Fibroblast of the aortic adventitia (primary cell): ENCODE measurements around the gene CPED1. TPM values are rescaled to one million over a fixed set of nuclear protein-coding genes. Genes with fewer than 3 reads are reported as not detected.
A peak's percentile ranks its signal among the peaks of the same experiment; 100 is the strongest.

Source experiments
- DNase-seq: peaks from one replicate; pipeline ENCODE4 v3.0.0-alpha.2; 2010; ENCODE audit warnings: low read depth
- H3K4me3 ChIP-seq: 2 replicates; pipeline ENCODE4 v1.5.1; 2011; ENCODE audit warnings: low read depth, mild to moderate bottlenecking, control low read depth, low read length, moderate library complexity
- CTCF ChIP-seq: IDR thresholded peaks from 2 replicates; pipeline ENCODE4 v1.5.1; 2011; ENCODE audit warnings: mild to moderate bottlenecking, low read length, control low read depth, inconsistent platforms; ENCODE audit not compliant: insufficient read depth
- total RNA-seq: library from RNA; depleted of rRNA; stranded (reverse); fragments of >200 nt; gene quantifications from 2 replicates; pipeline ENCODE4 v1.2.3, GENCODE V29; 2012; ENCODE audit warnings: low replicate concordance

The CPED1 gene
- total RNA-seq, 1 donor: 119 TPM

GRCh38 chr7:121328508-121329190 is 340.1 kb downstream of the CPED1 start, which contains the start of gene WNT16:
WNT16 (plus strand) TSS chr7:121329000; CDS start chr7:121329293, 293 bp downstream.
- DNase-seq: no peak
- TF ChIP-seq CTCF: no peak
- peak within 1 kb of the TSS; percentile 63 for H3K4me3 ChIP-seq

- H3K4me3 ChIP-seq: peak overlapping the region; percentile 63
- DNase-seq: no peak
- no peak for TF ChIP-seq CTCF
These were observed 340.9 kb downstream of the CPED1 start for GRCh38 chr7:121329191-121330052.

DNA sequence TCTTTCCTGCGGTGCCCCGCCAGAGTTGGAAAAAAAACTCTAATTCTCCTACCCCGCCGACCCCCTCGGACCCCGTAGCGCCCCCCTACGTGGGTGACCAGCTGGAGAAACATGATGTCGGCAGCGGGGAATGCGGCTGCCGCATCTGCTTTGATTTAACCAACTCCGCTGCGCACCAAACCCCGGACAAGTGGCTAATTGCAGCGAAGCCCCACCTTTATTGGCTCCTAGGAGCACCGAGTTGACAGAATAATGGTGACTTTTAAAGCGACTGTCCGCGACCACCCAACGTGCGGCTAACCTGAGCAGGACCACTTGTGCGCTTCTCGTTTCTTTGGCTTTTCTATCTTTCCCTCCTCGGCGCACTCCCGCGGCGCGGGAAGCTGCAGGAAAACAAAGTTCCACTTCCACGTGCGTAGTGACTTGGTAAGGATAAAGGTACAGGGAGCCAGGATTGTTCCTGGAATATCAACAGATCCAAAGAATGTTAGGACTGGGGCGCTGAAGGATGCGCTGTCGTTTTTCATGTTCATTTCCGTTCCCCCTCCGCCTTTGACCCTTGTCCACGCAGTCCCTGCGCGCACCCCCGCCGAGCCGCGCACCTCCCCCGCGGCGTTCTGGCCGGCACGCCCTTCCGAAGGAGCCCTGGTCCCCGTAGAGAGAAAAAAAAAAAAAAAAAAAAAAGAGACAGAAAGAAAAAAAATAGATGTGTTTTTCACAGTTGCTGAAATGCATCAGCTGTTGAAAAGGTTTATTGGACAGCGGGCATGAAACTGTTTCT is 341.7 kb downstream of the CPED1 start:
- DNase-seq: no peak
- H3K4me3 ChIP-seq: peak overlapping the region; percentile 63
- no peak for TF ChIP-seq CTCF

GRCh38 chr7:121331048-121331447 is 342.5 kb downstream of the CPED1 start:
- no peak overlapping the region for H3K4me3 ChIP-seq
- TF ChIP-seq CTCF: no peak

GRCh38 chr7:121331574-121331973 is 343.1 kb downstream of the CPED1 start:
- no peak for TF ChIP-seq CTCF
- DNase-seq: no peak

More at GRCh38 chr7:121331048-121331447, 342.5 kb downstream of the CPED1 start:
- DNase-seq: no peak

DNA sequence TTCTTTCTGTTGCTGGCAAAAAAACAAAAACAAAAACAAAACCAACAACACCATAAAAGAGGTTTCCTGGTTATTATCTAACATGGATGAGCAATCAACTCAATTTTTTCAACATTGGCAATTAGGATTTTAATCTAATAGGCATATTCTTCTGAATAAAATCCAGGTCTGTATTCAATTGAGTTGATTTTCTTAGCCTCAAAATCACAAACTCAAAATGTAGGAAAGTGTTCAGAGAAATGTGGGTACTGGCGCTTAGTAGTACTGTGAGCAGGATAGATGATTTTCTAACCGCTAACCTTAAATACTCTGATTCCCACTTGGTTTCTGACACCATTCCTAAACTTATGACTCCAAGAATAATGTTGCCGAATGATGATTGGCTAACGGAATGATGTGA is 345.9 kb downstream of the CPED1 start:
- H3K4me3 ChIP-seq: no peak overlapping the region
- DNase-seq: no peak
- TF ChIP-seq CTCF: no peak

More at GRCh38 chr7:121331574-121331973, 343.1 kb downstream of the CPED1 start:
- H3K4me3 ChIP-seq: no peak overlapping the region
